ENCODE measurements around the gene GRIP2. TPM values are rescaled to one million over a fixed set of nuclear protein-coding genes. Genes with fewer than 3 reads are reported as not detected.

Gene GRIP2
- total RNA-seq, 1 experiment from 2014 or later: 4.5 TPM

- no peaks in the 10 kb centered on the region for H3K4me1 ChIP-seq
- peaks cover 12% of the 10 kb centered on the region for H3K9me3 Mint-ChIP-seq (ENCODE audit: unreplicated experiment)
- intact Hi-C loops (cut with micrococcal nuclease; ENCODE audit: unreplicated experiment): no loop called here
- H3K4me1 Mint-ChIP-seq (ENCODE audit: low read depth, unreplicated experiment): no peaks in the 10 kb centered on the region
- no peaks in the 10 kb centered on the region for H3K27me3 Mint-ChIP-seq (ENCODE audit: insufficient read depth, unreplicated experiment)
- no peak overlapping the region for H3K4me3 ChIP-seq (ENCODE audit: low read depth, low read length)
- ChIA-PET POLR2A (no interaction called here), CTCF (no interaction called here)
- no peak for TF ChIP-seq CTCF (IDR thresholded peaks at IDR 0.05; ENCODE audit: insufficient read depth in 1 of 2, low read depth in 1 of 2, low read length in 1 of 2, severe bottlenecking in 1 of 2, unreplicated experiment in 1 of 2)
- H3K27ac Mint-ChIP-seq (ENCODE audit: unreplicated experiment): no peak overlapping the region
- no peaks in the 10 kb centered on the region for H3K9me3 ChIP-seq
- H3K27me3 ChIP-seq (replicated peaks; ENCODE audit: control insufficient read depth, insufficient read depth, low read length): no peaks in the 10 kb centered on the region
- peaks cover 9% of the 10 kb centered on the region for H3K36me3 ChIP-seq (ENCODE audit: control insufficient read depth, insufficient read depth, low read length)
- peaks cover 71% of the 10 kb centered on the region for H3K36me3 Mint-ChIP-seq (ENCODE audit: insufficient read depth, unreplicated experiment)
- DNase-seq: no peak
- H3K4me3 Mint-ChIP-seq (ENCODE audit: unreplicated experiment): no peak overlapping the region
- no TSS peak for BruUV-seq (replicated peaks)
Observed at GRCh38 chr3:14448063-14448462, 92.1 kb downstream of the GRIP2 start.

- no peaks in the 10 kb centered on the region for H3K27me3 ChIP-seq (replicated peaks; ENCODE audit: control insufficient read depth, insufficient read depth, low read length)
- H3K27ac Mint-ChIP-seq (ENCODE audit: unreplicated experiment): no peak overlapping the region
- intact Hi-C loops (cut with micrococcal nuclease; ENCODE audit: unreplicated experiment): no loop called here
- peaks cover 9% of the 10 kb centered on the region for H3K36me3 ChIP-seq (ENCODE audit: control insufficient read depth, insufficient read depth, low read length)
- no TSS peak for BruUV-seq (replicated peaks)
- H3K36me3 Mint-ChIP-seq (ENCODE audit: insufficient read depth, unreplicated experiment): peaks cover 61% of the 10 kb centered on the region
- CTCF ChIA-PET: no interaction called here
- H3K4me1 ChIP-seq: no peaks in the 10 kb centered on the region
- DNase-seq: no peak
- no peak for TF ChIP-seq CTCF (IDR thresholded peaks at IDR 0.05; ENCODE audit: insufficient read depth in 1 of 2, low read depth in 1 of 2, low read length in 1 of 2, severe bottlenecking in 1 of 2, unreplicated experiment in 1 of 2)
- no peaks in the 10 kb centered on the region for H3K27me3 Mint-ChIP-seq (ENCODE audit: insufficient read depth, unreplicated experiment)
- H3K4me3 ChIP-seq (ENCODE audit: low read depth, low read length): no peak overlapping the region
- no peaks in the 10 kb centered on the region for H3K9me3 ChIP-seq
- POLR2A ChIA-PET: no interaction called here
- no peaks in the 10 kb centered on the region for H3K4me1 Mint-ChIP-seq (ENCODE audit: low read depth, unreplicated experiment)
- no peak overlapping the region for H3K4me3 Mint-ChIP-seq (ENCODE audit: unreplicated experiment)
- H3K9me3 Mint-ChIP-seq (ENCODE audit: unreplicated experiment): peaks cover 12% of the 10 kb centered on the region
Observed at GRCh38 chr3:14446988-14447570, 93.1 kb downstream of the GRIP2 start.

- intact Hi-C loops (cut with micrococcal nuclease; ENCODE audit: unreplicated experiment): no loop called here
- CTCF ChIA-PET: no interaction called here
- POLR2A ChIA-PET: no interaction called here
- H3K27me3 Mint-ChIP-seq (ENCODE audit: insufficient read depth, unreplicated experiment): no peaks in the 10 kb centered on the region
- Histone ChIP-seq H3K9me3 (no peaks in the 10 kb centered on the region), H3K36me3 (ENCODE audit: control insufficient read depth, insufficient read depth, low read length) (peaks cover 9% of the 10 kb centered on the region), H3K4me1 (no peaks in the 10 kb centered on the region), H3K4me3 (ENCODE audit: low read depth, low read length) (no peak overlapping the region), H3K27me3 (replicated peaks; ENCODE audit: control insufficient read depth, insufficient read depth, low read length) (no peaks in the 10 kb centered on the region)
- no peak overlapping the region for H3K27ac Mint-ChIP-seq (ENCODE audit: unreplicated experiment)
- no peak overlapping the region for H3K4me3 Mint-ChIP-seq (ENCODE audit: unreplicated experiment)
- no peak for DNase-seq
- no peak for TF ChIP-seq CTCF (IDR thresholded peaks at IDR 0.05; ENCODE audit: insufficient read depth in 1 of 2, low read depth in 1 of 2, low read length in 1 of 2, severe bottlenecking in 1 of 2, unreplicated experiment in 1 of 2)
- no peaks in the 10 kb centered on the region for H3K4me1 Mint-ChIP-seq (ENCODE audit: low read depth, unreplicated experiment)
- no TSS peak for BruUV-seq (replicated peaks)
- peaks cover 12% of the 10 kb centered on the region for H3K9me3 Mint-ChIP-seq (ENCODE audit: unreplicated experiment)
- H3K36me3 Mint-ChIP-seq (ENCODE audit: insufficient read depth, unreplicated experiment): peaks cover 52% of the 10 kb centered on the region
Observed at GRCh38 chr3:14445773-14446172, 94.4 kb downstream of the GRIP2 start.
